ENCODE measurements around the gene ALPK1.
"Not testable (repeated sequence)": the region's sequence is repeated elsewhere in the genome, so short reads cannot be mapped to it uniquely, and the experiment has no call there.

Gene ALPK1

DNA sequence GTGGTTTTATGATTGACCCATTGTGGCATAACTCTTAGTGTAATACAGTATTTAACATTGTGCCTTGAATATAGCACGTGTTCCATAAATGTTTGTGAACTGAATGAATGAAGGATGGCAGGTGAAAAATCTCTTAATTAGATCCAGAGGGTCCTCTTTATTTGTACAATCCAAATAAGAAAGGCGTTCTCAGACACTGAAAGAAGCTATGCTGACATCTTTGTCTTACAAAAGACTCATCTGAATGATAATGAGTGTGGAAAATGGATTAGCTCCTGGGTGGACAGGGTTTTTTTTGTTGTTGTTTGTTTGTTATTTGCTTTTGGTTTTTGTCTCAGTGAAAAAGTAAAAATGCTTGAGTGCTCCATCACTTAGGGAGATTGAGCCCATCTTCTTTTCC, 156.2 kb downstream of the ALPK1 start:
- DNase-seq (ENCODE audit: low read depth), result no peak
- TF ChIP-seq, protein P1, sequence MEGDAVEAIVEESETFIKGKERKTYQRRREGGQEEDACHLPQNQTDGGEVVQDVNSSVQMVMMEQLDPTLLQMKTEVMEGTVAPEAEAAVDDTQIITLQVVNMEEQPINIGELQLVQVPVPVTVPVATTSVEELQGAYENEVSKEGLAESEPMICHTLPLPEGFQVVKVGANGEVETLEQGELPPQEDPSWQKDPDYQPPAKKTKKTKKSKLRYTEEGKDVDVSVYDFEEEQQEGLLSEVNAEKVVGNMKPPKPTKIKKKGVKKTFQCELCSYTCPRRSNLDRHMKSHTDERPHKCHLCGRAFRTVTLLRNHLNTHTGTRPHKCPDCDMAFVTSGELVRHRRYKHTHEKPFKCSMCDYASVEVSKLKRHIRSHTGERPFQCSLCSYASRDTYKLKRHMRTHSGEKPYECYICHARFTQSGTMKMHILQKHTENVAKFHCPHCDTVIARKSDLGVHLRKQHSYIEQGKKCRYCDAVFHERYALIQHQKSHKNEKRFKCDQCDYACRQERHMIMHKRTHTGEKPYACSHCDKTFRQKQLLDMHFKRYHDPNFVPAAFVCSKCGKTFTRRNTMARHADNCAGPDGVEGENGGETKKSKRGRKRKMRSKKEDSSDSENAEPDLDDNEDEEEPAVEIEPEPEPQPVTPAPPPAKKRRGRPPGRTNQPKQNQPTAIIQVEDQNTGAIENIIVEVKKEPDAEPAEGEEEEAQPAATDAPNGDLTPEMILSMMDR (IDR thresholded peaks at IDR 0.05; ENCODE audit: control insufficient read depth, extremely low read depth, insufficient read depth), result no peak
- no peak overlapping the region for H3K4me3 ChIP-seq (ENCODE audit: low read depth, low read length)

DNA sequence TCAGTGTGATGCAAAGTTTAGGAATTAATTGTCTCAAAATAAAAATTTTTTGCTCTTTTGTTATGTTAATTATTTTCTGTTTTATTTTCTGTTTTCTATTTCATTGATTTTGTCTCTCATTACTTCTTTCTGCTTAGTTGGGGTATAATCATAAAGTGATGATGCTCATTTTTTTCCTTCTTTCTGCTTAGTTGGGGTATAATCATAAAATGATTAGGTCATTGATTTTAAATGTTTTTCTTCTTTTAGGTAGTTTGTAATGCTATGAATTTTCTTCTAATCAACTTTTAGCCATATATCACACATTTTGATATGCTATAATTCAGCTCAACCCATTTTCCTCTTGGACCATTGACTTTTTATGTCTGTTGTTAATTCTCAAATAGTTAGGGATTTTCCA, 175.1 kb downstream of the ALPK1 start:
- TF ChIP-seq, protein P1 (IDR thresholded peaks at IDR 0.05; ENCODE audit: control insufficient read depth, extremely low read depth, insufficient read depth), result no peak
- no peak overlapping the region for H3K4me3 ChIP-seq (ENCODE audit: low read depth, low read length)
- DNase-seq (ENCODE audit: low read depth), result no peak

DNA sequence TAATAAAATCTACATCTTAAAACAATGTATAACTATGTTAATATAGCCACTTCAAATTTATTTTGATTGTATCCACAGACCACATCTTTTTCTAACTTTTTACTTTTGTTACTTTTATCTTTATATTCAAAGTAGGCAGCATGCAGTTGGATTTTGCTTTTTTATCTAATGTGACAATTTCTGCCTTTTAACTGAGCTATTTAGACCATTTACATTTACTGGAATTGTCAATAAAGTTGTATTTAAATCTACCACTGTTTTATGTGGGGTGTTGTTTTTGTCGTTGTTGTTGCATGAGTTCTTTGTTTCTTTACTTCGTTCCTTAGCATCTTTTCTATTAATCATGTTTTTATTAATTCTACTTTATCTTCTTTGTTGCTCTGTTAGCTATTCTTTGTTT, 176.8 kb downstream of the ALPK1 start:
- TF ChIP-seq, protein P1 (IDR thresholded peaks at IDR 0.05; ENCODE audit: control insufficient read depth, extremely low read depth, insufficient read depth), result no peak
- no peak overlapping the region for H3K4me3 ChIP-seq (ENCODE audit: low read depth, low read length)
- no peak for DNase-seq (ENCODE audit: low read depth)

DNA sequence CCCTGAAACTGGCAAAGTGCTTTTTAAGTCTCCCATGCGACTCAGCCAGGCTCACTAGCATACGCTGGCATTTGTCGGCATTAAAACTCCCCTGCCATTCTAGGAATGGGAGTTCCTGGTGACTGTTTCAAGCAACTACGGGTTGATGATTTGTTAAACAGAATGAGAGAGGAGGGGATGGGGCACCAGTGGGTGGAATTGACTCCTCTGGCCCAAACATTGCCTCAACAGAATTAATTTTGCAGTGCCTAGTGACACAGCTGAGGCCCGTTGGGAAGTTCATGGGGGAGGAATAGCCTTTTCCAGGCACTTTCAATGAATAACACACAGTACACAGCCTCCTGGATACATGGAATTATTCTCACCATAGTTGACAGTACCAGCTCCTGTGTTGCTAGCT, 188.8 kb downstream of the ALPK1 start:
- no peak for DNase-seq (ENCODE audit: low read depth)
- H3K4me3 ChIP-seq (ENCODE audit: low read depth, low read length), result no peak overlapping the region
- TF ChIP-seq, protein P1 (IDR thresholded peaks at IDR 0.05; ENCODE audit: control insufficient read depth, extremely low read depth, insufficient read depth), result no peak

DNA sequence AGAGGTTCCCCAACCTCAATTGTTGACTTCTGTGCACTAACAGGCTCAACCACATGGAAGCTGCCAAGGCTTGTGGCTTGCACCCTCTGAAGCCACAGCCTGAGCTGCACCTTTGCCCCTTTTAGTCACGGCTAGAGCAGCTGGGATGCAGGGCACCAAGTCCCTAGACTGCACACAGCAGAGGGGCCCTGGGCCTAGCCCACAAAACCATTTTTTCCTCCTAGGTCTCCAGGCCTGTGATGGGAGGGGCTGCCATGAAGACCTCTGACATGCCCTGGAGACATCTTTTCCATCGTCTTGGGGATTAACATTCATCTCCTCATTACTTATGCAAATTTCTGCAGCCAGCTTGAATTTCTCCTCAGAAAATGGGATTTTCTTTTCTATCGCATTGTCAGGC, 193.6 kb downstream of the ALPK1 start:
- not testable (repeated sequence) for H3K4me3 ChIP-seq (ENCODE audit: low read depth, low read length); DNase-seq (ENCODE audit: low read depth)
